ENCODE results near the gene ENOX1. TPM values are rescaled to one million over a fixed set of nuclear protein-coding genes. Genes with fewer than 3 reads are reported as not detected.

ENOX1 gene
- total RNA-seq, 1 experiment from 2014 or later: 1.8 TPM

DNA sequence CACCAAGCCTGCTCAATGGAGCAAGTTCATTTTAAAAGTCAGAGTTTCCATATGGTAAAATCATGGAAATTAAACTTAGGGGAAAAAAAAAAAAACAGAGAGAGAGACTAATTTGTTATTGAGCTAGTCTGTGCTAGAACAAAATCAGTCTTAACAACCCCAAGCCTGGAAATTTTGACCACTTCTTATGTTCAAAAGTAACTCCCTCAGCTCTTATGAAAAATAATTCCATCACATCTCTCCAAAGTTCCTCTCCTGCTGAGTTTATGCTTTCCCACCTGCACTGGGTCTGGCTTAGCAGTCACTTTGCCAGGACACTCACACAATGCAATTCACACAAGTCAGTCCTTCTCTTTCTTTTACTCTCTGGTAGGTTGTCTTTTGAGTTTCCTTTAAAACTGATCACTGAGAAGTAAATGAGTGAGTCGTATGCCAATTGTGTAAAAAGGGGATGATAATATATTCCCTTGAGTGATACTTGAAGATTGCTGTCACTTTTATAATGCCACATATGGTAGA, 92.6 kb downstream of the ENOX1 start:
- H3K4me3 Mint-ChIP-seq (ENCODE audit: unreplicated experiment): no peak overlapping the region
- intact Hi-C loops (cut with micrococcal nuclease): no loop called here
- no peaks in the 10 kb centered on the region for H3K36me3 Mint-ChIP-seq (ENCODE audit: insufficient read depth, unreplicated experiment)
- H3K9me3 Mint-ChIP-seq (ENCODE audit: unreplicated experiment): no peaks in the 10 kb centered on the region
- ChIA-PET CTCF (interaction anchor here (0.6 kb wide), 1 partner anchor 1017 kb away, joined by 3 read pairs; no protein-coding TSS in a partner anchor), POLR2A (no interaction called here)
- BruUV-seq (replicated peaks): no TSS peak
- peaks cover 6% of the 10 kb centered on the region for H3K4me1 Mint-ChIP-seq (ENCODE audit: insufficient read depth, unreplicated experiment)
- TF ChIP-seq, protein P1, sequence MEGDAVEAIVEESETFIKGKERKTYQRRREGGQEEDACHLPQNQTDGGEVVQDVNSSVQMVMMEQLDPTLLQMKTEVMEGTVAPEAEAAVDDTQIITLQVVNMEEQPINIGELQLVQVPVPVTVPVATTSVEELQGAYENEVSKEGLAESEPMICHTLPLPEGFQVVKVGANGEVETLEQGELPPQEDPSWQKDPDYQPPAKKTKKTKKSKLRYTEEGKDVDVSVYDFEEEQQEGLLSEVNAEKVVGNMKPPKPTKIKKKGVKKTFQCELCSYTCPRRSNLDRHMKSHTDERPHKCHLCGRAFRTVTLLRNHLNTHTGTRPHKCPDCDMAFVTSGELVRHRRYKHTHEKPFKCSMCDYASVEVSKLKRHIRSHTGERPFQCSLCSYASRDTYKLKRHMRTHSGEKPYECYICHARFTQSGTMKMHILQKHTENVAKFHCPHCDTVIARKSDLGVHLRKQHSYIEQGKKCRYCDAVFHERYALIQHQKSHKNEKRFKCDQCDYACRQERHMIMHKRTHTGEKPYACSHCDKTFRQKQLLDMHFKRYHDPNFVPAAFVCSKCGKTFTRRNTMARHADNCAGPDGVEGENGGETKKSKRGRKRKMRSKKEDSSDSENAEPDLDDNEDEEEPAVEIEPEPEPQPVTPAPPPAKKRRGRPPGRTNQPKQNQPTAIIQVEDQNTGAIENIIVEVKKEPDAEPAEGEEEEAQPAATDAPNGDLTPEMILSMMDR (IDR thresholded peaks at IDR 0.05; ENCODE audit: unreplicated experiment): no peak
- no peak overlapping the region for H3K27ac Mint-ChIP-seq (ENCODE audit: low read depth, unreplicated experiment)
- no peak for DNase-seq (ENCODE audit: unreplicated experiment)
- H3K27me3 Mint-ChIP-seq (ENCODE audit: insufficient read depth, unreplicated experiment): no peaks in the 10 kb centered on the region

DNA sequence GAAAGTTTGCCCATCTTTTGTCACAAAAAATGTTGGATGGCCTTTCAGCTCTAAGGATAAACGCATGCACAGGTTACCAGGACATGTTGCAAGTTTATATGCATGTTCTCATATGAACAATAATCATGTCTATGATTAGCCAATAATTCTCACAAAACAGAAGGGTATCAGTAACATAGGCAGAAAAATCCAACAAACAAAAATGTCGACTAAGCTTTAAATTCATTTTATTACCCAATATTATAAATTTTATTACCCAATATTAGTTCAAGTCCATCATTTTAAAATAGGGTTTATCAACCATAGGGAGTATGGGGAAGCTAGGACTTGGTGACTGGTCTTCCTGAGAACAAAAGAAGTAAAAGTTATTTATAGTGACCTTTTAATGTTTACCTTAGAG, 93.1 kb downstream of the ENOX1 start:
- no peak for DNase-seq (ENCODE audit: unreplicated experiment)
- Mint-ChIP-seq H3K4me1 (ENCODE audit: insufficient read depth, unreplicated experiment) (peaks cover 6% of the 10 kb centered on the region), H3K27ac (ENCODE audit: low read depth, unreplicated experiment) (no peak overlapping the region), H3K36me3 (ENCODE audit: insufficient read depth, unreplicated experiment) (no peaks in the 10 kb centered on the region), H3K4me3 (ENCODE audit: unreplicated experiment) (no peak overlapping the region), H3K9me3 (ENCODE audit: unreplicated experiment) (no peaks in the 10 kb centered on the region), H3K27me3 (ENCODE audit: insufficient read depth, unreplicated experiment) (no peaks in the 10 kb centered on the region)
- ChIA-PET POLR2A (no interaction called here), CTCF (interaction anchor here (0.6 kb wide), 1 partner anchor 1016 kb away, joined by 3 read pairs; no protein-coding TSS in a partner anchor)
- intact Hi-C loops (cut with micrococcal nuclease): no loop called here
- TF ChIP-seq, protein P1 (IDR thresholded peaks at IDR 0.05; ENCODE audit: unreplicated experiment): no peak
- BruUV-seq (replicated peaks): no TSS peak

DNA sequence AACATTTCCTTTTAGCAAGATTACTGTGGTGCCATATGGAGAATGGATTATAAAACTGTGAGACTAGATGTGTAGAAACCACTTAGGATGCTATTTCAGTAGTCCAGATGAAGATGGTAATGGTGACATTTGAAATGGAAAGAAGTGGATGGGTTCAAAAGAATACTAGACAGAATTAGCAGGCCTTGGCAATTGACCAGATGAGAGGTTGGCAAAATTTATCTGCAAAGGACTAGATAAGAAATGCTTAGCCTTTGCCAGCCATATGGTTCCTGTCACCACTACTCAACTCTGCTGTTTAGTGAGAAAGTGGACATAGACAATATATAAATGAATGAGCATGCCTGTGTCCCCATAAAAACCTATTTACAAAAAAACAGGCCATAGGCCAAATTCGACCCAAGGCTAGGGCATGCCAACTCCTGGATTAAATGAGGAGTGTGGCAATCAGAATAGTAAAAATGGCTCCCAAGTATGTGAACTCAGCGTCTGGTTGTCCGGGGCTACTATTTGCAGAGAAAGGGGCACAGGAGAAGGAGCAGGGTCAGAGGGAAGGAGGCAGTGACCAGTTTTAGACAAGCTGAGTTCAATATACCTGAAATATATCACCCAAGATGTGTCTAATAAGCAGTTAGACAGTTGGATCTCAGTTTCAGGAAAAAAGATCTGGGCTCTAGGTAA, 98.4 kb downstream of the ENOX1 start:
- no peak for DNase-seq (ENCODE audit: unreplicated experiment)
- no TSS peak for BruUV-seq (replicated peaks)
- ChIA-PET CTCF (no interaction called here), POLR2A (no interaction called here)
- Mint-ChIP-seq H3K4me1 (ENCODE audit: insufficient read depth, unreplicated experiment) (peaks cover 11% of the 10 kb centered on the region), H3K9me3 (ENCODE audit: unreplicated experiment) (no peaks in the 10 kb centered on the region), H3K36me3 (ENCODE audit: insufficient read depth, unreplicated experiment) (no peaks in the 10 kb centered on the region), H3K4me3 (ENCODE audit: unreplicated experiment) (no peak overlapping the region), H3K27ac (ENCODE audit: low read depth, unreplicated experiment) (peak overlapping the region; percentile 10), H3K27me3 (ENCODE audit: insufficient read depth, unreplicated experiment) (no peaks in the 10 kb centered on the region)
- TF ChIP-seq, protein P1 (IDR thresholded peaks at IDR 0.05; ENCODE audit: unreplicated experiment): no peak
- intact Hi-C loops (cut with micrococcal nuclease): no loop called here

DNA sequence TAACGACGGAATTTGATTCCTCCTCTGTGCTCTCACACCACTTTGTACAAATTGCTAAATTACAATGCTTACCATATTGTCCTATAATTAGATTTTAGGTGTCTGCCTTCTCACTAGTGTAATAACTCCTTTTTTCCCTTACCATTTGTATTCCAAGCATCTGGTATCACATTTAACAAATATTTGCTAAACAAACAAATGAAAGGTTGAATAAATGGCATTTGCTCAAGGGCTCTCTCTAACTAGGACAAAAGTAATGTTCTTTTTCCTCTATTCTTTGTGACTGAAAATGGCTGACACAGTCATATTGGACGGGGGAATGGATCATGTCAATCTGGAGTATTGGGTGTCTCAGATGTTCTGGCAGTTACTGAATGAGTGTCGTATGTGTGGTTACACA, 99.7 kb downstream of the ENOX1 start:
- H3K27me3 Mint-ChIP-seq (ENCODE audit: insufficient read depth, unreplicated experiment): no peaks in the 10 kb centered on the region
- CTCF ChIA-PET: no interaction called here
- BruUV-seq (replicated peaks): no TSS peak
- no peaks in the 10 kb centered on the region for H3K9me3 Mint-ChIP-seq (ENCODE audit: unreplicated experiment)
- H3K4me1 Mint-ChIP-seq (ENCODE audit: insufficient read depth, unreplicated experiment): peaks cover 11% of the 10 kb centered on the region
- TF ChIP-seq, protein P1 (IDR thresholded peaks at IDR 0.05; ENCODE audit: unreplicated experiment): no peak
- no peak for DNase-seq (ENCODE audit: unreplicated experiment)
- no peak overlapping the region for H3K27ac Mint-ChIP-seq (ENCODE audit: low read depth, unreplicated experiment)
- POLR2A ChIA-PET: no interaction called here
- intact Hi-C loops (cut with micrococcal nuclease): no loop called here
- no peak overlapping the region for H3K4me3 Mint-ChIP-seq (ENCODE audit: unreplicated experiment)
- H3K36me3 Mint-ChIP-seq (ENCODE audit: insufficient read depth, unreplicated experiment): no peaks in the 10 kb centered on the region

Data from MCF 10A (cell line).